Kidney (tissue), 14 donors: ENCODE results near the gene DGKI. TPM values are rescaled to one million over a fixed set of nuclear protein-coding genes. Genes with fewer than 3 reads are reported as not detected.

Experiments
- DNase-seq, 5 donors: peaks; one replicate each; pipeline ENCODE4 v3.0.0-alpha.2; 2013 to 2020
- FAIRE-seq: peaks from 2 replicates; lab custom pipeline; 2012; peaks lifted over from hg19 to GRCh38; lab: Jason Lieb, UNC
- H3K27ac ChIP-seq, 2 donors: one replicate each; pipeline ENCODE4 v1.7.0; 2013; ENCODE audit warnings: low read depth in 2 of 2, low read length in 2 of 2, inconsistent platforms in 1 of 2
- H3K27me3 ChIP-seq: one replicate; pipeline ENCODE4 v1.7.1; 2013; ENCODE audit warnings: low read length, inconsistent platforms; ENCODE audit not compliant: control insufficient read depth, insufficient read depth
- H3K36me3 ChIP-seq, 3 donors: one replicate each; pipeline versions ENCODE4 v1.7.0 to v1.7.1; 2013; ENCODE audit warnings: low read length in 3 of 3, control low read depth in 1 of 3, inconsistent platforms in 1 of 3; ENCODE audit not compliant: insufficient read depth in 3 of 3, control insufficient read depth in 2 of 3
- H3K4me1 ChIP-seq, 3 donors: one replicate each; pipeline versions ENCODE4 v1.7.0 to v1.7.1; 2013; ENCODE audit warnings: low read length in 3 of 3, inconsistent platforms in 1 of 3, low read depth in 1 of 3; ENCODE audit not compliant: control insufficient read depth in 2 of 3, insufficient read depth in 2 of 3
- H3K4me3 ChIP-seq, 3 donors: one replicate each; pipeline versions ENCODE4 v1.7.0 to v1.8.1; 2013; ENCODE audit warnings: low read length in 3 of 3, control low read depth in 1 of 3, inconsistent platforms in 1 of 3
- H3K9ac ChIP-seq, 3 donors: one replicate each; pipeline versions ENCODE4 v1.7.0 to v1.7.1; 2013; ENCODE audit warnings: low read length in 3 of 3, control low read depth in 1 of 3, inconsistent platforms in 1 of 3
- H3K9me3 ChIP-seq, 3 donors: one replicate each; pipeline versions ENCODE4 v1.7.0 to v1.7.1; 2013; ENCODE audit warnings: low read length in 3 of 3, control low read depth in 1 of 3, inconsistent platforms in 1 of 3; ENCODE audit not compliant: control insufficient read depth in 2 of 3, insufficient read depth in 1 of 3
- CTCF ChIP-seq: IDR thresholded peaks from 3 replicates; pipeline ENCODE4 v1.5.1; 2012; ENCODE audit warnings: mild to moderate bottlenecking, moderate library complexity, borderline replicate concordance; ENCODE audit not compliant: insufficient read depth; ENCODE audit errors: extremely low read depth
- intact Hi-C: fragments of 100-400 bp; cut with DNase I; formaldehyde crosslinking; loops from one replicate; pipeline ENCODE4 v1.11.1; 2022
- polyA plus RNA-seq: library from polyadenylated mRNA; stranded (reverse); fragments of 350-450 nt; fragmentation: Illumina TruSeq; extraction: RNeasy Lipid Tissue Mini Kit (QIAGEN cat#74804); gene quantifications from one replicate; pipeline ENCODE4 v1.2.3, GENCODE V29; 2014; ENCODE audit warnings: low read depth, low replicate concordance; ENCODE audit not compliant: insufficient read depth
- total RNA-seq: library from RNA; stranded (reverse); fragmentation: NEBNext Ultra II Directional; extraction: Animal tissue kit (Norgen Biotek cat#: 25700); gene quantifications from one replicate; pipeline ENCODE4 v1.2.1, GENCODE V29; 2021
- donor health status: control.
- donor health status: control.
- donor health status: control.
- donor health status: control.
- donor health status: control.
- donor health status: DM: yes; HTN: yes; CAD: no.
- donor health status: Normal renal cell carcinoma (clear cell type).

DGKI gene
- total and polyA plus RNA-seq, 2 donors from 2014 or later = 1.3 to 2.5 TPM

DNA sequence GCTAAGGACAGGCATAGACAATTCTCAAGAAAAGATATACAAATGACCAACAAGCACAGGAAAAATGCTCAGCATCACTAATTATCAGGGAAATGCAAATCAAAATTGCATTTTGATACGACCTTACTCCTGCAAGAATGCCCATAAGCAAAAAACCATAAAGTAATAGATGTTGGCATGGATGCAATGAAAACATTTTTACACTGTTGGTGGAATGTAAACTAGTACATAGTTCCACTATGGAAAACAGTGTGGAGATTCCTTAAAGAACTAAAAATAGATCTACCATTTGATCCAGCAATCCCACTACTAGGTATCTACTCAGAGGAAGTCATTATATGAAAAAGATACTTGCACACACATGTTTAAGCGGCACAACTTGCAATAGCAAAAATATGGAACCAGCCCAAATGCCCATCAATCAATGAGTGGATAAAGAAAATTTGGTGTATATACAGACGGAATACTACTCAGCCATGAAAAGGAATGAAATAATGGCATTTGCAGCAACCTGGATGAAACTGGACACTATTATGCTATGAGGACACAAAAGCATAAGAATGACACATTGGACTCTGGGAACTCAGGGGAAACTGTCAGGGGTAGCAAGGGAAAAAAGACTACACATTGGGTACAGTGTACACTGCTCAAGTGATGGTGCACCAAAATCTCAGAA lies 59.3 kb downstream of the DGKI start:
- DNase-seq (no peak), FAIRE-seq (no peak)
- intact Hi-C loops = no loop called here
- Histone ChIP-seq H3K4me3 (no peak overlapping the region), H3K36me3 (no peaks in the 10 kb centered on the region), H3K27me3 (no peaks in the 10 kb centered on the region), H3K27ac (no peak overlapping the region), H3K9me3 (no peaks in the 10 kb centered on the region), H3K4me1 (no peaks in the 10 kb centered on the region), H3K9ac (no peak overlapping the region)
- no peak for TF ChIP-seq CTCF

GRCh38 chr7:137778511-137778910 lies 68.3 kb downstream of the DGKI start:
- no peak for TF ChIP-seq CTCF
- DNase-seq (no peak), FAIRE-seq (no peak)
- Histone ChIP-seq H3K27me3 (no peaks in the 10 kb centered on the region), H3K9me3 (no peaks in the 10 kb centered on the region), H3K4me3 (no peak overlapping the region), H3K36me3 (no peaks in the 10 kb centered on the region), H3K9ac (no peak overlapping the region), H3K27ac (no peak overlapping the region), H3K4me1 (no peaks in the 10 kb centered on the region)
- intact Hi-C loops = no loop called here

GRCh38 chr7:137774793-137775201 lies 72.0 kb downstream of the DGKI start:
- intact Hi-C loops = no loop called here
- Histone ChIP-seq H3K4me3 (no peak overlapping the region), H3K36me3 (no peaks in the 10 kb centered on the region), H3K27me3 (no peaks in the 10 kb centered on the region), H3K27ac (no peak overlapping the region), H3K9me3 (no peaks in the 10 kb centered on the region), H3K4me1 (no peaks in the 10 kb centered on the region), H3K9ac (no peak overlapping the region)
- FAIRE-seq (no peak), DNase-seq (no peak)
- TF ChIP-seq CTCF = no peak

DNA sequence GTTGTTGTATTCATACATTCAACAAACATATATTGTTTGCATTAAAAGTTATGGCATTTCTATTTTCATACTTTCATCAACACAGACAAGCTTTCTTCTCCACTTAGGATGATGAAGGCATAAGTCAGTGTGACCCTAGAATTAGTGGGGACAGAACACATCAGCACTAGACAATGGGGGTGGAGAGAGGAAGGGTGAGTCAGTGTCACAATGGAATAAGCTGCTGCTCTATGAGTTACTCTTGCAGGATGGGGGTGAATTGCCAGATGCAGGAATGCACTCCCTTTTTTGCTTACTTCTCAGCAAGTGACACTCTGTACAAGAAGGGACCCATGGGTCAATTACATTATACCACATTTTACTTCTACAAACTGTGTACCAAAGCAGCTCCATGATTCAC lies 74.0 kb downstream of the DGKI start:
- Histone ChIP-seq H3K9me3 (no peaks in the 10 kb centered on the region), H3K27ac (no peak overlapping the region), H3K4me1 (no peaks in the 10 kb centered on the region), H3K27me3 (no peaks in the 10 kb centered on the region), H3K9ac (no peak overlapping the region), H3K4me3 (no peak overlapping the region), H3K36me3 (no peaks in the 10 kb centered on the region)
- FAIRE-seq (no peak), DNase-seq (no peak)
- intact Hi-C loops = no loop called here
- TF ChIP-seq CTCF = no peak
